GM18861 (cell line): Measurements from ENCODE around the gene ZNF277.
A peak's percentile ranks its signal among the peaks of the same experiment; 100 is the strongest.

Experiments
- ATAC-seq: cut with Tn5 transposase; IDR thresholded peaks from one replicate; pipeline ENCODE4 v1.9.1; 2021; ENCODE audit not compliant: unreplicated experiment

The ZNF277 gene

GRCh38 chr7:112206238-112206990 is at the start of gene ZNF277, which contains the start of gene DOCK4:
TSS of gene ZNF277 (plus strand) at chr7:112206695. CDS start at chr7:112206717, 22 bp downstream.
TSS of gene DOCK4 (minus strand) at chr7:112206399. CDS start at chr7:112206138, 261 bp downstream.
- peak; percentile 93 for ATAC-seq

DNA sequence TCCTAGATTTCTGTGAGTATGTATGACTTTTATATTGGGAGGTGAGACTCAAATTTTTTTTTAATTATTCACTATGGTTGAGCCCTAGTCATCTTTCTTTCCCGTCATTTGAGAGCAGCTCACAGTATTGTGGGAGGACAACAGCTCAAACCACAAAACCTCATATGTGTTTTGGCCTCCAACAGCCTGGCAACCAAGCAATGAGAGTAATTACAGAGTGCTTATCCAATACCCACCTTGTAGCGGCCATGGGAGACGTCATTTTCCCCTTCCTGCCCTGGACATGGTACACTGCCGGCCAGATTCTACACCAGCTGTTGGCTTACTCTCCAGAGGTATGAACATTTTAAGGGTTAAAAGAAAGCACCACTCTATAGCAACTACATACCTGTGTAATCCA is 49.4 kb upstream of the ZNF277 start:
- no peak for ATAC-seq

GRCh38 chr7:112159351-112159750 is 47.1 kb upstream of the ZNF277 start:
- no peak for ATAC-seq

DNA sequence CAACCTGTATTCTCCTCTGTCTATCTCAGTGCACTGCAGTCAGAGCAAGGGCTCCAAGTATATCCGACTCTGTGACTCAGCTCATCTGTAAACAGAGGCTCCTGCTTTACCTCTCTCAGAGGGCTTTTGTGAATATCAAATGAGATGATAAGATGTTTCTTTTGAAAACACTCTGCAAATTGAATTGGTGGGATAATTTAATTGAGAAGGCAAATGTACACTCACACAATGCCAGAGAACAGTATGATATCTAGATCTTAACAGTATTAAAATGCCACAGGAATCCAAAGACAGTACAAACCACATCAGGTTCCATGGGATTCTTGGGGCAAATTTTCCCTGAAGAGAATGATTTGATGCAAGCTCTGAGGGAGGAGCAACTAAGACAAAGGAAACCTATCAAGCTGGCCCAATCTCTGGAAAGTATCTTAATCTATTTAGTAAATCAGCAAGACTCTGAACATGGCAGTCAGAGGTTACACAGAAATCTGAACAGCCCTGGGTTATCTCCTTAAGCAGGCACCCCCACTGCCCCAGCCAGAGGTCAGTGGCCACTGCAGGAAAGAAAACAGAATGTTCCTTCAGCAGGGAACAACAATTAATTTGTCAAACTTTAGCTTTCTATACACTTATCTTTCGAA is 46.2 kb upstream of the ZNF277 start:
- ATAC-seq, result no peak

GRCh38 chr7:112160771-112161150 is 45.7 kb upstream of the ZNF277 start:
- ATAC-seq, result no peak

DNA sequence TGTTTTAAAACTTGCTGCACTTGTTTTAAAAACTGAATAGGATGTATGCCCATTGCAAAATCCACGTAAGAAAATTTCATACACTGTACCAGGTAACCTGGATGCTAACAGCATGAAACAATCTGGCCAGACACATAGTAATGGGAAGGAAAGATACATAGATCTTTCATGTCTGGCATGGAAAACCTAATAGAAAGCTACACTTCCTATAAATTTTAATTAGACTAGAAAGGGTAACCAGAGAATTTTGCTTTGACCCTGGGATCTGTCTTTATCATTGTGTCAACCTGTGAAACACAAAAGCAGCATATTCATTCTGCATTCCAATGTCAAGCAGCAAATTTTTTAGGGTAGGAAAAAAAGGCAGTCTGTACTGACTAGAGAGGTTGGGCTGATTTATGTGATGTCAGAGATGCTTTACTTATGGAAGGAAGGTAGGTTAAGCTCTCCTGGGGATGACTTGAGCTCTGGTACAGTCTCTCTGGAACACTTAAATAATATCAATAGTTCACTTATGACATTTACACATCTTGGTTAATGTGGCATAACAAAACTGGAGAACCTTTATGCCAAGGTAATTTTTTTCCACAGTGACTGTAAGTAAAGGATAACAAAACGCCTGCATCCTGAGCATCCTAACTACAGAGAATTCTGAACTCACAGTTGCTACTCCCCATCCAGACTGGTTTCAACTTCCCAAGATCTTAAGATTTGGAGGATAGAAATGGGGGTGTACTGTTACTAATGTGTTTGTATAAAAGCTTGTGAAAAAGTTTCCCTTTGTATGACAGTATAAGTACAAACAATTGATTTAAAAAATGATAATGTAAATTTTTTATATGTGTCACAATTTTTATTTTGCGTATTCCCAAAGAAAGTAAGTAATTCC is 45.0 kb upstream of the ZNF277 start:
- ATAC-seq, result no peak

GRCh38 chr7:112162142-112162766 is 44.2 kb upstream of the ZNF277 start:
- no peak for ATAC-seq

GRCh38 chr7:112162784-112163506 is 43.5 kb upstream of the ZNF277 start:
- no peak for ATAC-seq

DNA sequence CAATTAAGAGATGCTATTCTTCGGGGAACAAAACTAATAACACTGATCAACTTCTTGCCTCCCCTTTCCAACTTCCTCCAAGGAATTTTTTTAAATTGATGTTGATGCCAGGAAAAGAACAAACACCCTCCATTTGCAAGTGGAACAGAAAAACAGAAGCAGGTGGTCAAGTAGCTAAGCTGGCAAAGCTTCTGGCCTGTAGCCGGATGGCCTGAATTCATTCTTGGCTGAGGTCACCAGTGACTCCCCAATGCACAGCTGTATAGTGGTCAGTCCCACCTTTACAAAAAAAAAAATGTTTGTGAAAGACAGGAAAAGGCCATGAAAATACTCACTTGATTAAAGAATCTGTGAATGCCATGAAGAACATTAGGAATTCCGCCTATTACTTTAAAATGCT is 39.3 kb upstream of the ZNF277 start:
- ATAC-seq, result no peak

- no peak for ATAC-seq
Observed at GRCh38 chr7:112168915-112169314, 37.6 kb upstream of the ZNF277 start.

DNA sequence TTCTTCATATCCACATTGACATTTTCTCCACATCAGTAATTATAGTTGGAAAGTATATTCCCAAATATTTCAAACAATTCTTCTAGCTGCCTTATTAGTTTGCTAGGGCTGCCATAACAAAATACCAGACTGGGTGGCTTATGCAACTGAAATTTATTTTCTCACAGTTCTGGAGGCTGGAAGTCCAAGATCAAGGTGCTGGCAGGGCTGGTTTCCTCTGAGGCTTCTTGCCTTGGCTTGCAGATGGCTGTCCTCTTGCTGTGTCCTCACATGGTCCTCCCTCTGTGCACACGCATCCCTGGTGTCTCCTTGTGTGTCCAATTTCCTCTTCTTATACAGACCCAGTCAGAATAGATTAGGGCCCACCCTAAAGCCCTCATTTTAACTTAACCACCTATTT is 34.8 kb upstream of the ZNF277 start:
- ATAC-seq, result no peak

- ATAC-seq, result no peak
Observed at GRCh38 chr7:112172870-112173567, 33.5 kb upstream of the ZNF277 start.

DNA sequence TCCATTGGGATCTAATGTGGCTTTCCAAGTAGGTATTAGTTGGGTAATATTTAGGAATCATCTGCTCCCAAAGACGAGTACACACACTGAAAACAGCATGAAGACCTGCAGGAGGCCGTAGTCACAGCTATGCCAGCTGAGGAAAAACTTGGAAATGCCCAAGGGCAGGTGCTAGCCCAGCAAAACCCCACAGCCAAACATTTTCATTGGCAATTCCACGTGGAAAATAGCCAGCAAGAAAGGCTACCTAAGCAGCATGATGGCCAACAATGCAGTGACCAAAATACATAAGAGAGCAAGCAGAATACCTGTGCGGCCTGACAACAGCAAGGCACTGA is 33.0 kb upstream of the ZNF277 start:
- ATAC-seq, result no peak

DNA sequence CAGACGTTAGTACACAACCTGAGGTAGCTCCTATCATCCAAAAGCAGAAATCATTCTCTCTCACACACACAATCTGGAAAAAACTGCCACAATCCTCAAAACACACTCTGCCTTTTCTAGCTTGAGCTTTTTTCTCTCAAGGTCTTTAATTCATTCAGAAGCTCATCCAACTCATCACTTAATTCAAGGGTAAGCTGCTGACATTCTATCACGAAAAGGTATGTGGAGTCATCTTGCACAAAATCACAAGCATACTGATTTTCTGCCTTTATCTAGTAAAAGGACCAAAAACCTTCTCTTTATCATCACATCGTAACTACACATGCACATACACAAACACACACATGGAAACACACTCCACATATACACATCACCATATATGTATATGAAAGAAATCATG is 32.3 kb upstream of the ZNF277 start:
- ATAC-seq, result no peak

DNA sequence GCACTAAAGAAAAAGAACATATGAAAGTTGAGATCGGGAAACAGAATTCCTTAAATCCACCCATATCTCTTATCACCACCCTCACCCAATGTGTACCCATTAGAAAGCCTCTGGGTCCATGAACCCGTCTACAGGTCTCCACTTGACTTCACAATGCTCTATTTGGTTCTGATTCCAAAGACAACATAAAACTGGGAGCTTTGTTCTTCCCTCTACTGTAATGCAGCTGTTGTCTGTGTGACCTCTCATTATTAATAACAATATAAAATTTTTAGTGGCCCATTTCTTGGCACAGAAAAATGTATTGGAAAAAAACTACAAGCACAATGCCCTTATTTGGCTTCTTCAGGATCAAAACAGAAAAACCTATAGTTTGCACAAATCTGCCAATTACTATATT is 30.3 kb upstream of the ZNF277 start:
- no peak for ATAC-seq

GRCh38 chr7:112176693-112177415 is 29.6 kb upstream of the ZNF277 start:
- no peak for ATAC-seq

DNA sequence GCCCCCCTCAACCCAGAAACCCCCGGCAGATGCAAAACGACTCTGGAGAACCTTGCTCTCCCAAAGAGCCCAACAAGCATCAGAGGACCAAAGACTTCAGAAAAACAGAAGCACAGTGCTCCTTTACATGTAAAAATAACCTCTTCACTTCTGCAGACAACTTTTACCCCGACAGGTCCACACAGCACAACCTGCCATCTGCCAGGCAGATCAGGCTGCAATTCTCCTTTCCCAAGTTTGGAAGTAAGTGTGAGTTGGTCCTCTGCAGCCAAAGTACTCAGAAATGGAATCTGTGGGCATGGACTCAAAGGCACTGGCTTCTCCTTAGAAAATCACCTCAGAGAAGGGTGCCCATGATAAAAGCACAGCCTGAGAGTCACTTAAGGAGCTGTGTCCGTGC is 26.3 kb upstream of the ZNF277 start:
- no peak for ATAC-seq

- no peak for ATAC-seq
Observed at GRCh38 chr7:112182749-112183148, 23.7 kb upstream of the ZNF277 start.

GRCh38 chr7:112183266-112183665 is 23.2 kb upstream of the ZNF277 start:
- ATAC-seq, result no peak
